Inferior parietal cortex (tissue), 1 donor: ENCODE measurements around the gene EXOC6B.

Experiments used
- DNase-seq: peaks from one replicate; pipeline ENCODE4 v3.0.0-alpha.2; 2016; ENCODE audit errors: extremely low spot score

EXOC6B gene

DNA sequence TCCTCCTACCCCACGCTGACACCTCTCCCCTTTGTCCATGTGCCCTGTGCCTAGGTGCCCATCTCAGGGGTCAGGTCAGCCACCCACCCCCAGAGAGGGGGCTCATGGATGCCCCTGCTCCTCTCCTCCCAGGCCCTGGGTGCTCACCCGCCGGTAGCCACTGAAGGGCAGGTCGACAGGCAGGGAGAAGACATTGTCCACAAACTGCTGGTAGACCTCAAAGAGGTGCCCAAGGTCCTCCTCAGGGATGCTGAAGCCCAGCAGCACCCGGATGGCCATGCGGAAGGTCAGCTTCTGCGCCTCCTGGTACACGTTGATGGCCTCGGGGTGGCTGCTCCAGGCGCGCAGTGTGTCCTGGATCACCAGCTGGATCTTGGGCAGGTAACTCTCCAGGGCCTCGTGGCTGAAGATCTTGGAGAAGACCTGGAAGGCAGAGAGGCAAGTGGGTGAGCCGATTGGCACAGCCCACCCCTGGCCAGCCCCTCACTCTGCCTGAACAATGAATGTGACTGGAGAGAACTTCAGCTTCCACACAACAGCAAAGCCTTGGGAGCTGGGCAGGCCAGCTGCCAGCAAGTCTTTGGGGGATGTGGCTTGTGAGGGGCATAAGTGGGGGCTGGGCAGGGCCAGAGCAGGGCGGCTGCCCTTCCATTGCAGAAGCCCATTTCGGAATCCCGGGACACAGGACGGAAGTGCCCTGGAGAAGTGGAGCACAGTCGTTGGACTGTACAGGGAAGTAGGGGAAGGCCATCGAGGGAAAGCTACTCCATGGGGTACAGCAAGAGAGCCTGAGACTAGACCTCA, 690.6 kb downstream of the EXOC6B start:
- no peak for DNase-seq

DNA sequence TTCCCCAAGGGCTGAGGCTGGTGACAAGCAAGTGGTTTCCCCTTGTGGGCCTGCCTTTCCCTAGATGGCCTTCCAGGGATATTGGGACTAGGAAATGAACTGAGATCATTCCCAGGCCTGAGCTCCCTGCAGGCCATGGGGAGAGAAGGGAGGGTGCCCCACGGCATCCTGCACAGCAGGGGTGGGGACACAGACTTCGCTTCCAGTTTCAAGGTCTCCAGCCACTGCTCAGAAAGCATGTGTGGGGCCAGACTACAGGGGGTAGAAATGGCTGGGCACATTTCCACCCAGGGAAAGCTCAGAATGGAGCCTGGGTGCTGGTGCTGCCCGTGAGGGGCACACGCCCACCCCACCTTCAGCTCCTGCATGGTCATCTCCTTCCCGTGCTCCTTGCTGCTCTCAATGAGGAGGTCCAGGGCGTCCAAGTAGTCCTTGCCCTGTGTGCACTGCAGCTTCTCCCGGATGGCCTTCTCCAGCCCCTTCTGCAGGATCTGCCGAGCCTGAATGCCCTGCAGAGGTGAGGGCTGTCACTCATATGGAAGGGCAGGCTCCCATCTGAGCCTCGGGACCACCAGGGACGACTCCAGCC, 691.3 kb downstream of the EXOC6B start:
- DNase-seq = no peak

GRCh38 chr2:72133721-72134407, 692.0 kb downstream of the EXOC6B start:
- DNase-seq = no peak

DNA sequence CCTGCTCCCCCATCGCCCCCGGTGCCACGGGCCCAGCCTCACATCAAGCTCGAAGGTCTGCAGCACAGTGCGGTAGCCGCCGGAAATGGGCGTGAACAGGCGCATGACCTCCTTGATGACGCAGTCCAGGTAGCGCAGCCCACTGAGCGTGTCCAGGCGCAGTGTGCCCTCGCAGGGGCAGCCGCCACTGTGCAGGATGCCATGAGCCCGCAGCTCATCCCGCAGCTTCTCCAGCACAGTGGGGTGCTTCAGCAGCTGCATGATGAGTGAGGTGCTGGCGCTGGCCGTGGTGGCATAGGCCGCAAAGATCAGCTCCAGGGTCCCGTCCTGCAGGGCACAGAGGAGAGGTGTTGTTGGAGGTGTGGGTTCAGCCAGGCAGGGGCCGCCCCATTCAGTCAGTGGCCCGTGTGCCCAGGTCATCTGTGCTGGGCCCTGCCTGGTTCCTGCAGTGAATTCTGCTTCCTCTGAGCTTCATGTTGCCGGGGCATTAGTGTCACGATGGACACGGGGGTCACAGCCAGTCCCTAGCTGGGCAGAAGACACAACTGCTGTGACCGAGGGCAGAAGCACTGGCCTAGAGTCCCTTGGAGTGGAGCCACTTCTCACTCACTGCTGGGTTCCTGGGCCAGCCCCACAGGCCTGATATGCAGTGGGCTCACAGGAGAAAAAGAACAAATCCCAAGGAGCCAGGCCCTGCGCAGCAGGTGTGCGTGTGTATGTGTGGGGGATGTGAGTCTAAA, 692.7 kb downstream of the EXOC6B start:
- DNase-seq = no peak

GRCh38 chr2:72131916-72132841, 693.7 kb downstream of the EXOC6B start:
- DNase-seq = no peak

DNA sequence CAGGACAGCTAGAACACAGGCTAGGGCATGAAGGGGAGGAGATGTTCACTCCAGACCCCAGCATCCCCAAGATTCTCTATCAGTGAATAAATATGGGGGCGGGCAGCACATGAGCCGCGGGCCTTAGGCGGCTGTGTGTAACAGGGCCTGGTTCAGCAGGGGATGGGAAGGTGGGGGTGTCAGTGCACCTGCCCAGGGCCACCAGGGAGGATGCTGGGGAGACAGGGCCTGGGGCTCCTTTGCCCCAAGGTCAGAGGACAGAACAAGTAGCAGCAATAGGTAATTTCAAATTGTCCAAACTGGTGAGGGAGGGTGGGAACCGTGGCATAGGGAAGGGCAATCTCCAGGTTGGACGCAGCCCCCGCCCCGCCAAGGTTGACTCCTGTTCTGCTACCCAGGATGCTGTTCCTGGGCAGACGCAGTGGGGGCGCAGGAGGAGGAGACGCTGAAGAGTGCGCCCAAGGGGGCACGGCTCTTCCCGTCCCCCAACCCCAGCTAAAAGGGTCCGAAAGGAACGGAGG, 694.4 kb downstream of the EXOC6B start:
- no peak for DNase-seq

- no peak for DNase-seq
Measured at GRCh38 chr2:72130659-72131360, 695.0 kb downstream of the EXOC6B start.

DNA sequence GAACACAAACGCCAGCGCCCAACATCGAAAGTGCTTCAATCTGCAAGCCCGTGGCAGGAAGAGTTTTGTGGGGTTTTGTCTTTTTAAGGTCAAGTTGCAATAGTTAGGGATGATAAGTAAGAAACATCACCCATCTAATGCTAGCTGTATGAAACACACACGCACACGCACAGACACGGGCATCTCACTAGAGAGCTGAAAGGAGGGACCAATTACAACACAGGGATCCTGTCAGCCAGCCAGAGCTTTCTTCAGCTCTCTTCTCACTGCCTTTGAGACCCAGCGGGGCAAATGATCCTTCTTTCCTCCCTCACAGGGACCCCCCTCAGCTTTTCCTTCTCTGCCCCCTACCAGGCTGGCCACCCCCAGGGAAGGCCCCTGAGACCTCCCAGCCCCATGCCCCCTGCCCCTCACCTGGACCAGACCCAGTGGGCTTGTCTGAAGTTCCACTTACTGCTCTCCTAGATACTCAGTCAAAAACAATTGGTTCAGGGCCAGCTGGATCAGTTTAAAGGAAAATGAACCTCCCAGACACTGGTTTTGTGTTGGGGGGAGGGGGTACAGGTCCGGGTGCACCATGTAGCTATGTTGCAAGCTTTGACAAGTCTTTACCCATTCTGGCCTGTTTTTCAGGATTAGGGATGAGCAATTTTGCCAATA, 696.0 kb downstream of the EXOC6B start:
- DNase-seq = no peak

GRCh38 chr2:72128843-72129227, 697.0 kb downstream of the EXOC6B start:
- no peak for DNase-seq

DNA sequence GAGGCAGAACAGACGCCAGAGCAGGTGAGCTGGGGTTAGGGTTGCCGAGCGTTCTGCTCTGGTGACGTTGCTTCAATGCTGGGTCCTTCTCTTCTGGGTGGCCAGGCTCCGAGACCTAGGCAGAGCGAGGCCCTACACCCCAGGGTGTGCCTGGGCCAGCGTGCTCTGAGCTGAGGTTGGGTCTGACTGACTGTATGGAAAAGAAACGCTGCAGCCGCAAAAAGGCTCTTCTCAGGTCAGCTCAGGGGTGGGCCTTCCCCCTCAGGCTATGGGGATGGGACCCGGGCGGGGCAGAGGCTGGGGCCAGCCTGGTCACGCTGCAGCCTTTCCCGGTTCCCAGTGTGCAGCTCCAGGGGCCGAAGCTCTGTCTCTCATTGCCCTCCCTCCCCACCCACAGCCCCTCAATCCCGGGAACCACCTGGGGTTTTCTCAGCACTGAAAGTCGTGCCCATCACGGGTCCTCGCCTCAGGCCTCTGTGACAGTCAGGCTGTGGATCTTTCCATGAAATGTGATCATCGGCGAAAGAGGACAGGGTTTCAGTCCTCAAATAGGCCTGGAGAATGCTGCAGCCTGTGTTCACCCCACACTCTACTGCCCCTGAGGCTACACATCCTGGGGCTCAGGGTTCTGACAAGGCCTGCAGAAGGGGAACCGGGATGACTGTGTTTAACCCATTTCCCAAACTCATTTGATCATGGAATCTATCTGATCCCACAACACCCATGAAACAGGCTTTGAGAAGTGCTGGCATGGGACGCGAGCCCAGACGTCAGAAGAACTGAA, 697.6 kb downstream of the EXOC6B start:
- DNase-seq = no peak

DNA sequence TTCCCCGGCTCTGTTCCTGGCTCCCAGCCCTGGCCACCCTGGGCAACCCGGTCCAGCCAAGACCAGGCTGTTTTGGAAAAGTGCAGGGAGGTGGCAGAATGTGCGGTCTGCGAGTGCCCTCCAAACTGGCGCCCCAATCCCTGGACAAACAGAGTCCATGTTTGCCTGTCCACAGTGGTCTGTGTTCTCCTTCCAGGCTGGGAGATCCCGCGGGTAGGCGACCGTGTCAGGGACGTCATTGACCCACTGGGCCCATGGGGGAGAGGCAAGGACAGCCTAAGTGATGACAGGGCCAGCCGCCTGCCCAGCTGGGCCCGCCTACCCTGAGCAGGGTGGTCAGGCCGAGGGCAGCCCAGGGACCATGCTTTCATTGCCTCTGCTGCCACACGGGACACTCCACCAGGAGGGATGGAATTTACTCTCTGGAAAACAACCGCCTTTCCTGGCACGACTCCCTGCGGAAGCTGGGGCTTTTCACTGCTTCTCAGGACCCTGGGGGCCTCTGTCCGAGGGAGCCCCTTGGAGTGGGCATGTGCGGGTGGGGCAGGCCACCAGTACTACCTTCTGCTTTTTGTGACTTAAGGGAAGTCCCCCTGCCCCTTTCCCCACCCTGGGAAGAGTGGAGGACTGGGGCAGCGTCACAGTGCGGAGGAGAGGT, 698.3 kb downstream of the EXOC6B start:
- DNase-seq = no peak

GRCh38 chr2:72126186-72127100, 699.4 kb downstream of the EXOC6B start:
- DNase-seq = no peak
